Measurements from ENCODE around the gene COMMD1.

GRCh38 chr2:62101886-62102285, 196.4 kb downstream of the COMMD1 start:
- TF ChIP-seq CTCF (IDR thresholded peaks at IDR 0.05; ENCODE audit: extremely low read depth in 1 of 2, insufficient read depth in 1 of 2, low read depth in 1 of 2, low read length in 2 of 2) (no peak), JUN (IDR thresholded peaks at IDR 0.05; ENCODE audit: borderline replicate concordance, insufficient read depth, insufficient read length, low read depth) (no peak), POLR2A (IDR thresholded peaks at IDR 0.05; ENCODE audit: low read depth, low read length) (no peak), MYC (IDR thresholded peaks at IDR 0.05; ENCODE audit: low read depth, low read length) (no peak), POLR2AphosphoS5 (IDR thresholded peaks at IDR 0.05; ENCODE audit: insufficient read depth, low read depth, low read length) (no peak), EZH2 (IDR thresholded peaks at IDR 0.05; ENCODE audit: borderline replicate concordance, low read depth, low read length, severe bottlenecking) (no peak)
